Measurements from ENCODE around the gene DNA2.
"Not testable (repeated sequence)": the region's sequence is repeated elsewhere in the genome, so short reads cannot be mapped to it uniquely, and the experiment has no call there.

DNA2 gene, protein sequence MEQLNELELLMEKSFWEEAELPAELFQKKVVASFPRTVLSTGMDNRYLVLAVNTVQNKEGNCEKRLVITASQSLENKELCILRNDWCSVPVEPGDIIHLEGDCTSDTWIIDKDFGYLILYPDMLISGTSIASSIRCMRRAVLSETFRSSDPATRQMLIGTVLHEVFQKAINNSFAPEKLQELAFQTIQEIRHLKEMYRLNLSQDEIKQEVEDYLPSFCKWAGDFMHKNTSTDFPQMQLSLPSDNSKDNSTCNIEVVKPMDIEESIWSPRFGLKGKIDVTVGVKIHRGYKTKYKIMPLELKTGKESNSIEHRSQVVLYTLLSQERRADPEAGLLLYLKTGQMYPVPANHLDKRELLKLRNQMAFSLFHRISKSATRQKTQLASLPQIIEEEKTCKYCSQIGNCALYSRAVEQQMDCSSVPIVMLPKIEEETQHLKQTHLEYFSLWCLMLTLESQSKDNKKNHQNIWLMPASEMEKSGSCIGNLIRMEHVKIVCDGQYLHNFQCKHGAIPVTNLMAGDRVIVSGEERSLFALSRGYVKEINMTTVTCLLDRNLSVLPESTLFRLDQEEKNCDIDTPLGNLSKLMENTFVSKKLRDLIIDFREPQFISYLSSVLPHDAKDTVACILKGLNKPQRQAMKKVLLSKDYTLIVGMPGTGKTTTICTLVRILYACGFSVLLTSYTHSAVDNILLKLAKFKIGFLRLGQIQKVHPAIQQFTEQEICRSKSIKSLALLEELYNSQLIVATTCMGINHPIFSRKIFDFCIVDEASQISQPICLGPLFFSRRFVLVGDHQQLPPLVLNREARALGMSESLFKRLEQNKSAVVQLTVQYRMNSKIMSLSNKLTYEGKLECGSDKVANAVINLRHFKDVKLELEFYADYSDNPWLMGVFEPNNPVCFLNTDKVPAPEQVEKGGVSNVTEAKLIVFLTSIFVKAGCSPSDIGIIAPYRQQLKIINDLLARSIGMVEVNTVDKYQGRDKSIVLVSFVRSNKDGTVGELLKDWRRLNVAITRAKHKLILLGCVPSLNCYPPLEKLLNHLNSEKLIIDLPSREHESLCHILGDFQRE

GRCh38 chr10:68471586-68472408 lies at the start of gene DNA2:
Gene DNA2, minus strand, starts transcription at chr10:68471973. Its CDS starts 109 bp downstream, at chr10:68471864.
- peak; percentile 89 for DNase-seq

DNA sequence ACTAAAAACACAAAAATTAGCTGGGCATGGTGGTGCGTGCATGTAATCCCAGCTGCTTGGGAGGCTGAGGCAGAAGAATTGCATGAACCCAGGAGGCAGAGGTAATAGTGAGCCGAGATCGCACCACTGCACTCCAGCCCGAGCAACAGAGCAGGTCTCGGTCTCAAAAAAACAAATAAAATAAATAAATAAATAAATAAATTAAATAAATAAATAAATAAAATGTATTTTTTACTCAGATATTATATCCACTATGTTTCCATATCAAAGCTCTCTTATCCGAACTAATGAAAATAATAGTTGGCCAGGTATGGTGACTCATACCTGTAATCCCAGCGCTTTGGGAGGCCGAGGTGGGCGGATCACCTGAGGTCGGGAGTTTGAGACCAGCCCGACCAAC lies 46.8 kb upstream of the DNA2 start:
- not testable (repeated sequence) for DNase-seq

DNA sequence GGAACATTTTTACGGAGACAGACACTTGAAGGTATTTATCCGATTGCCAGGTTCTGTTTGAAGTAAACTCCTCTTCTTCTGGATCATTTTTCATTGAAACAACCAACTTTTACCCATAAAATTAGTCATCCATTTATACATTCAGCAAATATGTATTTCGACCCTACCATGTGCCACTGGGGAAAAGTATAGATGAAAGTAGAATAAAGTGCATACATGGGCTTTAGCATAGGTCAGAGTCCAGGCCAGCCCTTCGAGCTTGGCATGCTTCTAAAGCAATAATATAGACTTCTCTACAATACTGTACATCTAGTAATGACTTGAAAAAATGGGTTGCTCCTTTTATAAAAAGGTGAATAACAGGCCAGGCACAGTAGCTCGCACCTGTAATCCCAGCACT lies 45.4 kb upstream of the DNA2 start:
- DNase-seq = no peak

DNA sequence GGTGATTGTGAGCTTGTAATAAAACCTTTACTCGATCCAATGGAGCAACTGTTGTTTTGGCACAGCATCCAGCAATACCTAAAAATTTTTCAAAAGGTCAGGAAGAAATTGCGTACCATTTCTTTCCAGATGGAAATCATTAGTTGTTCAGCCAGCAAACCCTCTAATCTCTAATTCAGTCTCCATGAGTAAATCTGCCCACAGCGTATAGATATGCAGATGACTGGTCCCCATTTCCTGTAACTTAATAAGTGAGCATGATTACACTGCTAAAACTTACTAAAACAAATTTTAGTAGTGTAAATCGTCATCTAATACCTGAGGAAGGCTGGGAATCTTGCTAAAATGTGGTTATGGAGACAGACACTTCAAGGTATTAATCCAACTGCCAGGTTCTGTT lies 45.0 kb upstream of the DNA2 start:
- DNase-seq = no peak

DNA sequence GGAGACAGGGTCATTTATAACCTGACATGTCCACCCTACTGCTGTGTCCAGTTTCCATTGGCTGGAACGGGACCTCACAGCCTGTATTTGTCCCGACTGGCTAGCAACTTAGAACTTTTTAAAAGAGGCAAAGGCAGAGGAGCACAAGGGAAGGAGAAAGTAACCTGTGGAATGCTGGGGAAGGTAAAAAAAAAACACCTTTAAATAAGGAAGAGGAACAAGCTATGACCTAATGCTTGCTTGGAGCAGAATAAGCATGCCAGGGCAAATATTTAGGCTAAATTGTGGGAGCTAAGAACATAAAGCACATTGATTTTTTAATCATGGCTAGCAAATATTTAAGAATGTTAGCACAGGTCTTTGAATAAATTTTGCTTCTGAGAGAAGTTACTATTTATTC lies 44.4 kb upstream of the DNA2 start:
- not testable (repeated sequence) for DNase-seq

GRCh38 chr10:68508090-68508489 lies 36.3 kb upstream of the DNA2 start:
- DNase-seq = no peak

GRCh38 chr10:68506411-68506810 lies 34.6 kb upstream of the DNA2 start:
- no peak for DNase-seq

GRCh38 chr10:68502846-68503245 lies 31.1 kb upstream of the DNA2 start:
- DNase-seq = no peak

GRCh38 chr10:68501691-68502090 lies 29.9 kb upstream of the DNA2 start:
- DNase-seq = no peak

- DNase-seq = no peak
Measured at GRCh38 chr10:68499544-68499943, 27.8 kb upstream of the DNA2 start.

DNA sequence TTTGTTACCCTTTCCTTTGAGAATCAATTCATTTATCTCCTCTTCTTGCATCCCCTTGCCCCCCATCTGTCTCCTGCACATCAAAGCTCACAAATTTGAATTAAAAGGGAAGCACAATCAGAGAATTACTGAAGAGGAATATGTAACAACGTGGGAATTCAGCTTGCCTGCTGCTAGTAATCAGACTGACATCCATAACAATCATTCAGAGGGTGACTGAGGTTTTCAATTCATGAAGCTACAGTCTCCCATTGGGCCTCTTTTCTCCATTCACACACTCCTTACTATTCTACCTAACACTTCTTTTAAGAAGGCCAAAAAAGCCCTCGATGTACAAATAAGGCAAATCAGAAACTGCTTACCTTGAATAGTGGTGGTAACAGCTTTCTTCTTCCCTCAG lies 24.3 kb upstream of the DNA2 start:
- no peak for DNase-seq

DNA sequence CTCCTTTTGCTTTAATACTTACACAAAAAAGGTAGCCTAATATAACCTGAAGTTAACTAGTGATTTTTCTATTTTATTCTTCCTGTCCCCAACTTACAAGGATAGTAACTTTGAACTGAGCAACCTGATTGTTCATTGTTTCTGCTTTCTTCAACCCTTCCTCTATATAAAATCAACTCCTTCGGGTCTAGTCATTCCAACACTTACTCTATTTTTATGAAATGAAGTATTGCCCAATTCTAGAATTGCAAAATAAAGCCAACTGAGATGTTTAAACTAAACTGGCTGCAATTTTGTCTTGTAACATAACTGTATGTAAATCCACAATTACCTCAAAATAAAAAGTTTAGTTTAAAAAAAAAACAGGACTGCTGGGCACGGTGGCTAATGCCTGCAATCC lies 20.3 kb upstream of the DNA2 start:
- no peak for DNase-seq

DNA sequence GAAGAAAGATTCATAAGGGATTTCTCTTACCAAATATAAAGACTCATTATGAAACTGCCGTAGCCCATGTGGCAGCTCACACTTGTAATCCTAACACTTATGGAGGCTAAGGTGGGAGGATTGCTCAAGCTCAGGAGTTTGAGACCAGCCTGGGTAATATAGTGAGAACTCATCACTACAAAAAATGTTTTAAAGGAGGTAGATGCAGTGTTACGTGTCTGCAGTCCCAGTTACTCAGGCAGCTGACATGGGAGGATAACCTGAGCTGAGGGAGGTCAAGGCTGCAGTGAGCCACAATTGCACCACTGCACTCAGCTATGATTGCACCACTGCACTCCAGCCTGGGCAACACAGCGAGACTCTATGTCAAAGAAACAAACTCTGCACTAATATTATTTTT lies 18.1 kb upstream of the DNA2 start:
- no peak for DNase-seq

DNA sequence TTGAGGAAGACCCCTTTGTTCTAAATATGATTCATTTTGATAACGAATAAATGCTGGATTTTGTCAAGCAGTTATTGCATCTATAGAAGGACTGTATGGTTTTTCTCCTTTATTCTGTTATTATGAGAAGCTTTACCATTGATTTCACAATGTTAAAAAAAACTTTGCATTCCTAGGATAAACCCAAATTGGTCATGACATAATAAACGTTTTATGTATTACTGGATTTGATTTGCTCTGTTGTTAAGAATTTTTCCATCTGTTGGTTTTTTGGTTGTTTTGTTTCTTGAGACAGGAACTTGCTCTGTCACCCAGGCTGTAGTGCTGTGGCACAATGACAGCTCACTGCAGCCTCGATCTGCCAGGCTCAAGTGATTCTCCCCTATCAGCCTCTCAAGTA lies 2.2 kb upstream of the DNA2 start:
- DNase-seq = no peak

DNA sequence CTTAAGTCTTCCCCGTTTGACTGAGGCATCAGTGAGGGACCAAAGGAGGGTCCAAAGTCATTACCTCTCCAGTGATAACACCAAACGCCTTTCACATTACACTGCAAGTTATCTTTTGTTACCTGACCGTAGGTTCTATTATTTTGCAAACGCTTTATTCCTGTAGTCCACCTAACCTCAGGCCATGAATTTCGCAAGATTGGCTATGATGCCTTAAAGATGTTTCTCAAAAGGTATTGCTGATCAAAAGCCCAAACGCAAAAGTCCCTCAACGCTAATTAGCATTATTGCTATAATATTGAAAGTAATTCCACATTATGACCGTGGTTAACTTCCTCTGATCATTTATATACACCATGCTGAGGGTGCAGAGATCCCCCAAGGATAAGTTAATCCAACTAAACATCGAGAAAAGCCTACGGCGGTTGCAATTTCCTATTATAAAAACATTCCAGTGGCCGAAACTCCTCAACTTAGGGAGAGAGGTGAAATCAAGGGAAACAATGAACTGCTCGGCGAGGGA lies 649 bp downstream of the DNA2 start:
- DNase-seq = no peak

- DNase-seq = no peak
Measured at GRCh38 chr10:68470300-68470699, 1.5 kb downstream of the DNA2 start.

- no peak for DNase-seq
Measured at GRCh38 chr10:68469838-68470237, 1.9 kb downstream of the DNA2 start.

DNA sequence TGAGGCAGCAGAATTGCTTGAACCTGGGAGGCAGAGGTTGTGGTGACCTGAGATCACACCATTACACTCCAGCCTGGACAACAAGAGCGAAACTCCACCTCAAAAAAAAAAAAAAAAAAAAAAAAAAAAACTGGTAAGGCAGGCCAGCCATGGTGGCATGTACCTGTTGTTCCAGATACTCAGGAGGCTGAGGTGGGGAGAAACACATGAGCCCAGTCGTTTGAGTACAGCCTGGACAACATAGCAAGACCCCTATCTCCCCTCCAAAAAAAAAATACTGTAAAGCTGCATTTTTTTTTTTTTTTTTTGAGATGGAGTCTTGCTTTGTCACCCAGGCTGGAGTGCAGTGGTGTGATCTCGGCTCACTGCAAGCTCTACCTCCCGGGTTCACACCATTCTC lies 7.0 kb downstream of the DNA2 start:
- DNase-seq = not testable (repeated sequence)

DNA sequence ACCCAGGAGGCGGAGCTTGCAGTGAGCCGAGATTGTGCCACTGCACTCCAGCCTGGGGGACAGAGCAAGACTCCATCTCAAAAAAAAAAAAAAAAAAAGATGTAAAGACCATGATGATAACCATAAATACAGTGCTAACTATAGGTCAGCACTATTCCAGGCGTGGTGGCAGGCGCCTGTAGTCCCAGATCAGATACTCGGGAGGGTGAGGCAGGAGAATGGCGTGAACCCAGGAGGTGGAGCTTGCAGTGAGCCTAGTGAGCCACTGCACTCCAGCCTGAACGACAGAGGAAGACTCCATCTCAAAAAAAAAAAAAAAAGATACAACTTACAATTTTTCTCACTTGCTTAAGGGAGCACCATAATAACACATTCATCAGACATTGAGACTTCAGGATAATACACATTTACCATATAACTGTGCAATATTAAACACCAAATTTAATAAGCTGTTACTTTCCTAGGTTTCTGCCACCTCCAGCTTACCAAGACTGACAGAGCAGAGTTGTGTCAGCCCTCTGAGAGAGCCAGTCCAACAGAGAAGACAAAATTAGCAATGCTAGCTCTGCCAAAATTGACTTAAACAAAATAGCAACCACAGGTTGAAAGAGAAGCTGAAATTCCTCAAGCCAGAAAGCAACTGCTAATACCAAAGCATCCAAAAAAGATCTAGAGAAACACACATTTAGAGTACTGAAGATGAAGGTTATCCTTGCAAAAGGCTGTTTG lies 8.2 kb downstream of the DNA2 start:
- no peak for DNase-seq

- DNase-seq = no peak
Measured at GRCh38 chr10:68462536-68462935, 9.2 kb downstream of the DNA2 start.

DNA sequence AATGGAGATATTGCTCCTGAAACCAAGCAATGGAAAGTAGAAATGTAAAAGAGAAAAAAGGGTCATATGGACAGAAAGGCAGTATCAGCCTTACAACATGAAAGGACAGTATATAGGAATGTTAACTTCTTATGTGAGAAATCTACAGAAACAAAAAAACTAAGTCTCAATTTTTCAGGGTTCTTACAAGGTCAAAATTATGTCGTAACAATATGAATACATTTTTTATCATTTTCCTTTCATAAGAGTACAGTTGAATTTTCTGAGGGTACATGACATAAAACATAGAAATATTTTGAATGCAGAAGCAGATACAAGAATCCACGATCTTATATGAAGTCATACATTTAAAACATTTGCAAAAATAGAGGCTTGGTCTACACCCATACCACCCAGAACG lies 10.7 kb downstream of the DNA2 start:
- no peak for DNase-seq

DNA sequence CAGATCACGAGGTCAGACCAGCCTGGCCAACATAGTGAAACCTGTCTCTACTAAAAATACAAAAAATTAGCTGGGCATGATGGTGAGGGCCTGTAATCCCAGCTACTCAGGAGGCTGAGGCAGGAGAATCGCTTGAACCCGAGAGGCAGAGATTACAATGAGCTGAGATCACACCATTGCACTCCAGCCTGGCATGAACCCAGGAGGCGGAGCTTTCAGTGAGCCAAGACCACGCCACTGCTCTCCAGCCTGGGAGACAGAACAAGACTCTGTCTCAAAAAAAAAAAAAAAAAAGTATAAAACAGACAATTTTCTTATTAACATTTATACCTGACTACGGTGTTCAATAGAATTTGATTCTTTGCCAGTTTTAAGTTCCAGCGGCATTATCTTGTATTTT lies 22.1 kb downstream of the DNA2 start:
- DNase-seq = not testable (repeated sequence)
